C1 segment of cervical spinal cord (tissue), 14 donors: ENCODE measurements around the gene MCC.

ENCODE experiments used
- DNase-seq, 14 donors: peaks; one replicate each; lab custom pipeline; 2025; lab: John Stamatoyannopoulos, UW

The MCC gene

DNA sequence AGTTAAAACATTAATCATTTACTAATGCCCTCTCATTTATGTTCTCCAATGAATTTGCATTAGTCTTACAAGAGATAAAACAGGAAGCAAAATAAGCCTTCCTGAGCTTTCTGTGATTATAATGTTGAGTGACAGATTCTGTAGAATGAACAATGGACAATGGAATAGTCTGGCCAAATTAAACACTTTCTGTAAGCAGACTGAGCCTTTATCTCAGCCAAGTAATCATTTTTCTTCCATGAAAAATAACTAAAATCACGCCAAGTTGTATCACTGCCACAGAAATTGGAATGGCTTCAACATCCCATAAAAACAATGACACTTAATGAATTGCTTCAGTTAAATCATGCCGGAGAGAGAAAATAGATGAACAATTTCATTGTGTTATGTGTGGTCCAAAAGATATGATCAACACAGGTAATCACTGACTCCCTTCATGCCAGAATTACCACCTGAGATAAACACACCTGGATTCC, 116.5 kb downstream of the MCC start:
- no peak for DNase-seq

DNA sequence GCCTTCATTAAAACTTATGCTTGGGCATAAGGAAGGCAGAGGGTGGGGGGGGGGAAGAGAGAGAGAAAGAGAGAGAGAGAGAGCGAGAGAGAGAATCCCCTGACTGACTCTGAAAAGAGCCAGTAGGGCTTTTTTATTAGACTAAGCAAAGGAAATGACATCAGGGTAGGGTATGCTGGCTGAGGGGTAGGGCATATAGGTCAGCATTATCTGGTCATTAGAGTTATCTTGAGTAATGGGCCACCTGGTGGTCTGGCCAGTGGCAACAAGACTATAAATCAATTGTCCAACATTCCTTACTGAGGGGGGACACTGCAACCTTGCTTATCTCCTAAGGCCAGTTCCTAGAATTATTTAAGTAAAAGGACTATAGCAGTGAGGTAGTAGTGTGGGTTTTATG, 120.7 kb downstream of the MCC start:
- no peak for DNase-seq

DNA sequence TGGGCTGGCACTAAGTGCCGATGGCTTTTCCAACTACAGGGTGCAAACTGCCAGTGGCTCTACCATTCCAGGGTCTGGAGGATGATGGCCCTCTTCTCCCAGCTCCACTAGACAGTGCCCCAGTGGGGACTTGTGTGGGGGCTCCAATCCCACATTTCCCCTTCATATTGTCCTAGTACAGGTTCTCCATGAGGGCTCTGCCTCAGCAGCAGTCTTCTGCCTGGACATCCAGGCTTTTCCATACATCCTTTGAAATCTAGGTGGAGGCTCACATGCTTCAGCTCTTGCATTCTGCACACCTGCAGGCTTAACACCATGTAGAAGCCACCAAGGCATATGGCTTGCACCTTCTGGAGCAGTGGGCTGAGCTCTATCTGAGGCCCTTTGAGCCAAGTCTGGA, 123.8 kb downstream of the MCC start:
- no peak for DNase-seq

GRCh38 chr5:113361701-113362100, 126.6 kb downstream of the MCC start:
- no peak for DNase-seq

DNA sequence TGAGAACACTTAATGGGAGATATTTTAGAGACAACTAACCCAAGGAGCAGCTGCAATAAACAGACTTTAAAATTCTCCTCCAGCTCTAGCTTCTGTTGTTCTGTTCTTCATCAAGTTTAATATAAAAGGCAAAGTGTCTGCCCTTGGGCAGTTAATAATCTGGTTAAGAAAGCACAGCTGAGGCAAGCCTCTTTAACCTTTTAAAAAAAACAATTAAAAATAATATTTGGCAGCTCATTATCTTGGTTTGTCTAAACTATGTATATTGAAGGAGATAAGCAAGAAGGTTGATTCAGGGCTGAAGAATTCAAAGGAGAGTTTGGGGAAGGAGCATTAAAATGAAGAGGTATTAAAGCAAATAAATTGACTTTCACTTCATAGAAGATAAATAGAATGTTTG, 128.8 kb downstream of the MCC start:
- no peak for DNase-seq

GRCh38 chr5:113358696-113359095, 129.6 kb downstream of the MCC start:
- no peak for DNase-seq

DNA sequence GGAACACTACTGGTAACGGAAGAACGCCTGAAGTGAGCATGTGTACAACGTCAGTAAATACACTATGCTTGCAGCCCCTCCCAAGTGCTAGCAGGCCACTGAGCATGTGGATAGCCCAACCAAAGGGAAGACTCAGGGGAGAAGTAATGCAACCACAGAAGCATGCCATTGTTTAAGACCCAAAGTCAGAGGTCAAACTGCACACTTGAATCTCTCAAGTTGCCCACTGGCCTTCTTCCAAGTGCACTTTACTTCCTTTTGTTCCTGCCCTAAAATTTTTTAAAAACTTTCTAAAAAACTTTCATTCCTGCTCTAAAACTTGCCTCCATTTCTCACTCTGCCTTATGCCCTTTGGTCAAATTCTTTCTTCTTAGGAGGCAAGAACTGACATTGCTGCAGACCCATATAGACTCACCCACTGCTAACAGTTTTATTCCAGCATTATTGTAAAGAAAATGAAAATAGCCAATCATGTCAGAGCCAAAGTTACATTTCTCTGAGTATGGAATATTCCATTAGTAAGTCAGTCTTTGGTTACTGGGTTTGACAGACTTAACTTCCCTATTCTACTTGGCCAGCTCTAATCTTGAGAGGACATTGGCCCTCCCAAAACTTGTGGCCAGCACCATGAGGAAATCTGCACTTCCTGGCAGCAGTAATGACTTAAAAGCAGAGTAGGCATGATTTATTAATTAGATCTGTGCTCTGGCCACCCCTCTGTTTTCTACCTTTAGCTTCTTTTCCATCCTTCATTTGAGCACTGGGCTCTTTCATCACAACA, 130.4 kb downstream of the MCC start:
- no peak for DNase-seq

GRCh38 chr5:113356487-113356886, 131.8 kb downstream of the MCC start:
- no peak for DNase-seq

GRCh38 chr5:113354055-113354454, 134.2 kb downstream of the MCC start:
- no peak for DNase-seq

DNA sequence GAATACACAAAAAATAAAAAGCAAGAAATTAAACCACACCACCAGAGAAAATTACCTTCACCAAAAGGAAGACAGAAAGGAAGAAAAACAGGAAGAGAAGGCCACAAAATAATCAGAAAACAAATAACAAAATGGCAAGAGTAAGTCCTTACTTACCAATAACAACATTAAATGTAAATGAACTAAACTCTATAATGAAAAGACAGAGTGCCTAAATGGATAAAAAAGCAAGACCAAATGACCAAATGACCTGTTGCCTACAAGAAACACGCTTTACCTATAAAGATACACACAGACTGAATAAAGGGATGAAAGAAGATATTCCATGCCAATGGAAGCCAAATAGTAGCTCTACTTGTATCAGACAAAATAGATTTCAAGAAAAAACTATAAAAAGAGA, 140.7 kb downstream of the MCC start:
- no peak for DNase-seq

DNA sequence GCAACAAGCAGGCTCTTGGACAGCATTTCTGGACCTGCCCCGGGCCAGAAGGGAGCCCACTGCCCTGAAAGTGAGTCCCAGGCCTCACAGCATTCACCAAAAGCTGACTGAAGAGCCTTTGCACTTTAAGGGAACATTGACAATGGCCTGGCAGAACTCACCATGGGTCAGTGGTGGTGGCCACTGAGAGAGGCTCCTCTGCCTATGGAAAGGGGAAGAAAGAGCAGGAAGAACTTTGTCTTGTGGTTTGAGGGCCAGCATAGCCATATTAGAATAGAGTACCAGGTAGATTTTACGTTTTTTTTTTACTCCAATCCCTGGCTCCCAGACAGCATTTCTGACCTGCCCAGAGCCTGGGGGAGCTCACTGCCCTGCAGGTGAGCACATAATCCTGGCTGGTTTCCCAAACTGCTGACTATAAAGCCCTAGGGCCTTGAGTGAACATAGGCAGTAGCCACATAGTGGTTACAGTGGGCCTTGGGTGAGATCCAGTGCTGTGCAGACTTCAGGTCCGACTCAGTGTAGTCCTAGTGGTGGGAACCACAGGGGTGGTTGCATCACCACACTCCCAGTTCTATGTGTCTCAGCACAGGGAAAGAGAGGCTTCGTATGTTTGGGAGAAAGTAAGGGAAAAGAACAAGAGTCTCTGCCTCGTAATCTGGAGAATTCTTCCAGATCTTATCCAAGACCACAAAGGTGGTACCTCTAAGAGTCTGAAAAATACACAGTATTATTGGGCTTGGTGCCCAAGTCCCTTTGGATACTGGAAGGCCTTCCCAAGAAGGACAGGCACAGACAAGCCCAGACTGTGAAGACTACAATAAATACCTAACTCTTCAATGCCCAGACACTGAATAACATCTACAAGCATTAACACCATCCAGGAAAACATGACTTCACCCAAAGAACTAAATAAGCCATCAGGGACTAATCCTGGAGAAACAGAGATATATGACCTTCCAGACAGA, 143.0 kb downstream of the MCC start:
- DNase-seq: no peak

- DNase-seq: no peak
Measured at GRCh38 chr5:113343343-113343742, 144.9 kb downstream of the MCC start.

DNA sequence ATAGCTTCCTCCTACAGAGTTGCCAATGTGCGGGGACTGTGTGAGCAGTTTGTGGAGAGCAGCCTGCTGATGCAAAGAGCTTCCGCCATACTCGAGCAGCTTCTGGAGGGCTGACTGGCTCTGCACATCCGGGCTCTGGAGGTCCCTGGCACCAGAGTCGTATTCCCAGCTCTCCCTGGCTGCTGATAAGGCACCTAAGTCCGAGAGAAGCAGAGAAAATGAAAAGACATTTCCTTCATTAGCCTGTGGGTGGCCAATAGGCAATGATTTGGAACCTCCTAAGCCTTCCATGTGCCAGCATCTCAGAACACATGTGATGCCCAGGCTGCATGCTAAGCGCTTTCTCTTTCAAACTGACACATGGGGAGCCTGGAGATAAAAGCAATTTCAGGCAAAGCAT, 147.7 kb downstream of the MCC start:
- no peak for DNase-seq

DNA sequence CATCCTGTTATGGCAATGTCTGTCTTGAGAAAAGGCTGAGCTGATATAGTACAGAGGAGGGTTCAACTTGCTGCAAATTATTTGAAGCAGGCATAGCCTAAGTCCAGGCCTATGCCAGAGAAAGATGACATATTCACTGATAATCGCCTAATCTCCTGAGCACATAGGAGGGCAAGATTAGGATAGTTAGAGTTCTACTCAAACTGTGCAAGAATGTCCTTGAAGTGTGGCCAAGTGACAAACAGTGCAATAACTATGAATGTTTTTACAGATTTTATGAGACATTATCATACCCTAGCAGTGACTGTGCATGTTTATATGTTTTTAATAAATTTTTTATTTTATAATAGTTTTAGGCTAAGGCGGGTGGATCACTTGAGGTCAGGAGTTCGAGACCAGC, 149.6 kb downstream of the MCC start:
- no peak for DNase-seq

DNA sequence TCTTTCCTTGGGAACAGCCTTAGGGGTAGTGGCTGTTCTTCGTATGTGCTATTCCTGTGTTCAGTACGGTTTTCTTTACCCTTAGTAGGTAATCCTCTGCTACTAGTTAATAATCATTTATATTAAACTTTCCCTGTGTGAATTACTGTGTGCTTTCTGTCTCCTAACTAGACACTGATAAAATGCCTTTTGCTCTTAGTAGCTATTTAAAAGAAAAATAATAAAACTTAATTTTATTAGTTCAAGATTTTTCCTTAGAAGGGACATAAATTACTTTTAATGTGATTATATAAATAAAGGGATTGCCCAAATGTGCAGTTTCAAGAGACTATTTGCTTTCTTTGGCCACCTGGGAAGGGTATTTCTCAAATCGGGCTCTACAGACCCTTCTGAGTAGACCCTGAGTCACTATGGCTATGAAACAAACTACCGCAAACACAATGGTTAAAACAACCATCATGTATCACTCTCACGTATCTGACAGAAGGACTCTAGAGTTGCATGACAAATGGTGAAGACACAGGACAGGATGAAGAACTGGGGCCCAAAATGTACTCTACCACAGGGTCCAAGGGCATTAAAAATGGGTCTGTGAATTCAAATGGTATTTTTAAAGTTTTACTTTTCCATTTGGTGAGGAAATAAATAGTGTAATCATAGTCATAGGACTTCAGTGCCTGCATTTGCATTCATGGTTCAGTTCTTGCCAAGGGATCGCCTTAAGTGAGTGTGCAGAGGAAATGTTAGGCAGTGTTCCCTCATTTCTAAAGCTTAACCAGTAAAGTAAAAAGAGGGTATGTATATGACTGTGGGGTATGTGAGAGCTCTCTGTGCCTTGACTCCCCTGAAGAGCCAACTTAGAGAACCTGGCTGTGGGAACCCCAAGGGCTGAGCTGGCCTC, 150.5 kb downstream of the MCC start:
- no peak for DNase-seq

GRCh38 chr5:113336975-113337374, 151.3 kb downstream of the MCC start:
- DNase-seq: peak in 2 of 14 donors; percentile 5 to 7

- no peak for DNase-seq
Measured at GRCh38 chr5:113333411-113333810, 154.8 kb downstream of the MCC start.

- peak in 1 of 14 donors; percentile 12 for DNase-seq
Measured at GRCh38 chr5:113331209-113331551, 157.1 kb downstream of the MCC start.

DNA sequence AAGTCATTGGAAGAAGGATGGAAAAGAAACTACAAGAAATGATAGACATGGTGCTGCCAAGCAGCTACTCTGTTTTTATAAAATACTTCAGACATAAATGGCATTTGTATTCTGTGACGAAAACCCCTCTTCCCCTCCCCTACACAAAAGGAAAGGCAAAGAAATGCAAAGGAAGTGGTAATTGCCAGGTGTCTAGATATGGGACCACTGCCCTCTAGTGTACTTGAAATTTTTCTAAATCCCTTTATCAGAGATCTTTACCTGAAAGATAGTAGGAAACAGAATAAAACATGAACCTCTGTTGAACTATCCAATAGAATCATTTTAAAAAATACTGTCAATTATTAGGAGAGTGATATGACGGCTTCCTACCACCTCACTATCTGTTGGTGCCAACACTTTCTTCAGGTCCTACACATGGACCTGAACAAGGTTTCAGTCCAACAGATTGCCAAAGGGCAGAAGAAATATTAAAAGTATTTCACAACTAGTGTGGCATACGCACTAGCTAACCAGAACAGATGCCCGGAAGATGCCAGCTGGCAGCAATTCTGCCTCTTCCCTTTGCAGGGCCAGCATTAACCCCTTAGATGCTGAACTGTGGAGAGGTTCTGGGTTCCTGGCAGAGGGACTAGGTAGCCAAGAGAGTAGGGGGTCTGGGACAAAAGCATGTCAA, 157.6 kb downstream of the MCC start:
- DNase-seq: peak in 1 of 14 donors; percentile 12

GRCh38 chr5:113329981-113330380, 158.3 kb downstream of the MCC start:
- no peak for DNase-seq

DNA sequence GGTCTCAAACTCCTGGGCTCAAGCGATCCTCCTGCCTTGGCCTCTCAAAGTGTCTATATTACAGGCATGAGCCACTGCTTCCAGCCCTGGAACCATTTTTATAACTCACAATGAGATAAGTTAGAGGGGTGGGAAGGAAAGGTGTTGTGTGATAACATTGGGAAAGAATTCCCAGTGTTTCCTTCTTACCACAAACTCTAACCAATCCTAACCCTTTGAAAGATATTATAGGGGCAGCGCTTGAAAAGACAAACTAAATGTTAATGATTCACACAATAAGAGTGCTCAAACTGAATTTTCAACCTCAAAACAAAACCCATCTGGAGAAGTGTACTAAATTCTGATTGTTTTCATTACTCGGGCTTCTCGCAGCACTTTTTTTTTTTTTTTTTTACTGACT, 163.2 kb downstream of the MCC start:
- DNase-seq: no peak
